ENCODE data around the gene CTSW. TPM values are rescaled to one million over a fixed set of nuclear protein-coding genes. Genes with fewer than 3 reads are reported as not detected.

CTSW gene
- total RNA-seq, 2 donors from 2014 or later: 0.39 to 1.1 TPM

GRCh38 chr11:65911682-65912568, 32.3 kb downstream of the CTSW start:
- no peak for DNase-seq (ENCODE audit: low spot score)
- Histone ChIP-seq H3K27ac (no peak overlapping the region), H3K27me3 (no peaks in the 10 kb centered on the region), H3K4me1 (peaks cover 0 to 36% of the 10 kb centered on the region in 2 donors), H3K36me3 (no peaks in the 10 kb centered on the region), H3K9me3 (no peaks in the 10 kb centered on the region), H3K4me3 (no peak overlapping the region)
- TF ChIP-seq, protein P1, sequence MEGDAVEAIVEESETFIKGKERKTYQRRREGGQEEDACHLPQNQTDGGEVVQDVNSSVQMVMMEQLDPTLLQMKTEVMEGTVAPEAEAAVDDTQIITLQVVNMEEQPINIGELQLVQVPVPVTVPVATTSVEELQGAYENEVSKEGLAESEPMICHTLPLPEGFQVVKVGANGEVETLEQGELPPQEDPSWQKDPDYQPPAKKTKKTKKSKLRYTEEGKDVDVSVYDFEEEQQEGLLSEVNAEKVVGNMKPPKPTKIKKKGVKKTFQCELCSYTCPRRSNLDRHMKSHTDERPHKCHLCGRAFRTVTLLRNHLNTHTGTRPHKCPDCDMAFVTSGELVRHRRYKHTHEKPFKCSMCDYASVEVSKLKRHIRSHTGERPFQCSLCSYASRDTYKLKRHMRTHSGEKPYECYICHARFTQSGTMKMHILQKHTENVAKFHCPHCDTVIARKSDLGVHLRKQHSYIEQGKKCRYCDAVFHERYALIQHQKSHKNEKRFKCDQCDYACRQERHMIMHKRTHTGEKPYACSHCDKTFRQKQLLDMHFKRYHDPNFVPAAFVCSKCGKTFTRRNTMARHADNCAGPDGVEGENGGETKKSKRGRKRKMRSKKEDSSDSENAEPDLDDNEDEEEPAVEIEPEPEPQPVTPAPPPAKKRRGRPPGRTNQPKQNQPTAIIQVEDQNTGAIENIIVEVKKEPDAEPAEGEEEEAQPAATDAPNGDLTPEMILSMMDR (IDR thresholded peaks at IDR 0.05): peak in 1 of 2 donors; percentile 54

- Histone ChIP-seq H3K27ac (no peak overlapping the region), H3K4me1 (peaks cover 0 to 45% of the 10 kb centered on the region in 2 donors)
- DNase-seq (ENCODE audit: low spot score): no peak
Measured at GRCh38 chr11:65912845-65913244, 33.2 kb downstream of the CTSW start.

DNA sequence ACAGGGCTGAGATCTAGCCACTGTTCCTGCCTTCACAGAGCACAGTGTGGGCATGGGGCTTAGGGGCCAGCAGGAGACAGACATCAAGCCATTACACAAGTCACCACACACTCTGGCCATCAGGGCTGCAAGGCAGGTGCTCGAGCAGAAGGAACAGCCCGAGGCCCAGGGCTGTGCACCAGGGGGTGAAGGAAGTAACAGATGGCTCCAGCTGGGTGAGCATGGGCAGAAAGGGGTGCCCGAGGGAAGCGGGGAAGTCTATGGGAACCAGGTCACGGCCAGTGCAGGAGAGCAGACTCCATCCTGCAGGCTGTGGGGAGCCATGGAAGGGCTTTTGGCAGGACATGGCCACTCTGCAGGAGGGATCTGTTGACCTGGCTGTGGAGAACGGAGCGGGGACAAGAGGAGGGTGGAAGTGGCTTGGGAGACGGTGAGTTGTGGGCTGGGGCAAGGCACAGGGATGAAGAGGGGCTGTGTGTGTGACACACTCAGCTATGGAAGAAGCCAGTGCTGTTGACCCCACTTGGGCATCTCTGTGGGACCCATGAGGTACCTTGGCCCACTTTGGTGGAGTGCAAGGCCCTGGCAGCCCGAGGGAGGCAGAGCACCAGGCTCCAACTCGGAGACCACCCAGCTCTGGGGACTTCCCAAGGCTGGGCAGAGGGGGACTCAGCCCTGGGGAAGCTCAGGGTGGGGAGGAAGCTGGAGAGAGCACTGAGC, 35.6 kb downstream of the CTSW start:
- H3K4me3 ChIP-seq: peak overlapping the region in 1 of 2 donors; percentile 19
- H3K4me1 ChIP-seq: peaks cover 0 to 56% of the 10 kb centered on the region in 2 donors
- H3K27me3 ChIP-seq: no peaks in the 10 kb centered on the region
- peak overlapping the region; percentile 93 to 97 for H3K27ac ChIP-seq
- no peaks in the 10 kb centered on the region for H3K9me3 ChIP-seq
- H3K36me3 ChIP-seq: no peaks in the 10 kb centered on the region
- TF ChIP-seq, protein P1 (IDR thresholded peaks at IDR 0.05): no peak
- DNase-seq (ENCODE audit: low spot score): no peak

More at GRCh38 chr11:65912845-65913244, 33.2 kb downstream of the CTSW start:
- H3K27me3 ChIP-seq: no peaks in the 10 kb centered on the region
- no peak overlapping the region for H3K4me3 ChIP-seq
- no peaks in the 10 kb centered on the region for H3K36me3 ChIP-seq
- H3K9me3 ChIP-seq: no peaks in the 10 kb centered on the region
- TF ChIP-seq, protein P1 (IDR thresholded peaks at IDR 0.05): no peak

DNA sequence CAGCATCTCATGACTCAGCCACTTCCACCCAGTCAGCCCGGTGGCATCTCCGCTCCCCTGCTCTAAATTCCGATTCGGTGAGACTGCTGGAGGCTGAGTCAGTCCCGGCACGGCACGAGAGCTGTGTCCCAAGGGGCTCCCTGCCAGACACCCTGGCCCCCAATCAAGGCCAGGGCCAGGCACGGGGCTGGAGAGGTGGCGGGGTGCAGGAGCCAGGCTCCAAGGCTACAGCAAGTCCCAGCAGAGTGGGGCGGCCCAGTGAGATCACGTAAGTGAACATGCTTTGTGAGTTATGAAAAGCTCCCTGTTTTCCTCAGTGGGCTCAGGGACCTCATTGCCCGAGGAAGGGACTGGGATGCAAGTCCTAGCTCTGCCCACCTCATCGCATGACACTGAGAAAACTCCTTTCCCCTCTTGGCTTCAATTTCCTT, 36.2 kb downstream of the CTSW start:
- Histone ChIP-seq H3K4me3 (peak overlapping the region in 1 of 2 donors; percentile 19), H3K27ac (peak overlapping the region; percentile 93 to 97), H3K9me3 (no peaks in the 10 kb centered on the region), H3K36me3 (no peaks in the 10 kb centered on the region), H3K27me3 (no peaks in the 10 kb centered on the region), H3K4me1 (peaks cover 0 to 62% of the 10 kb centered on the region in 2 donors)
- peak; percentile 96 for DNase-seq (ENCODE audit: low spot score)
- TF ChIP-seq, protein P1 (IDR thresholded peaks at IDR 0.05): no peak

DNA sequence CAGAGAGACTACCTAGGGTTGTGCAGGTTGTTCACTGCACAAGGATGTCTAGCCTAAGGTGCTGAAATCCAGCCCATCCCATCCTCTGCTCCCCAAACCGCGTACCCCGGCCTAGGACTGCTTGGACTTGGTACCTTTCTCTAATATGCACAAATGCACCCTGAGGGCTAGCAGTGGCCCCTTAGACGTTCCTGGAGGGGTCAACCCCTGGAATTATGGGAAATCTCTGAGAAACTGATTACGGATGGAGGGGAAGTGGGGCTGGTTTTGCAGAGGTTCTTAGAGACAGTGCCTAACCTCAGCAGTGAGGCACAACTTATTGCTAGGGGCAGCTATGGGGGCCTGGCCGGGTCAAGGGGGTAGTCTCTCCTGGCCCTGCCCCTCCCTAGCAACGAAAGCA, 36.8 kb downstream of the CTSW start:
- Histone ChIP-seq H3K27me3 (no peaks in the 10 kb centered on the region), H3K27ac (peak overlapping the region; percentile 93 to 97), H3K36me3 (no peaks in the 10 kb centered on the region), H3K4me1 (peaks cover 0 to 63% of the 10 kb centered on the region in 2 donors), H3K4me3 (no peak overlapping the region), H3K9me3 (no peaks in the 10 kb centered on the region)
- TF ChIP-seq, protein P1 (IDR thresholded peaks at IDR 0.05): no peak
- DNase-seq (ENCODE audit: low spot score): no peak

Data from right atrium auricular region (tissue), 2 donors.